ENCODE data around the gene PLD1.

DNA sequence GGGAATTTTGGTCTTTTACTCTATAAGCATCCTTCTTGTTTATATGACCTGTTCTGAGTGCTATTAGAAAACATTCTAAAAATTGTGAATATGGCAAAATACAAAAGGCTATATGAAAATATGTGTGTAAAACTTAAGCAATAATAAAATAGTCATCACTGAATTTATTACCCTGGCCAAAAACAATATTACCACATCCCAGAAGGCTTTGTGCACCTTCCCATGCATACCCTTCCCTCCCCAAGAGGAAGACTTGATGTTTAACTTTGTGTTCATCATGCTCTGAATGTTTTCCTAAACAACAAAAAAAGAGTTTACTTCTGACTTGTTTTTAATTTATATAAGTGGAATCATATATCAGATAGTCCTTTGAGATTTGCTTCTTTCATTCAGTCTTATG is 195.0 kb downstream of the PLD1 start:
- TF ChIP-seq, protein P1, sequence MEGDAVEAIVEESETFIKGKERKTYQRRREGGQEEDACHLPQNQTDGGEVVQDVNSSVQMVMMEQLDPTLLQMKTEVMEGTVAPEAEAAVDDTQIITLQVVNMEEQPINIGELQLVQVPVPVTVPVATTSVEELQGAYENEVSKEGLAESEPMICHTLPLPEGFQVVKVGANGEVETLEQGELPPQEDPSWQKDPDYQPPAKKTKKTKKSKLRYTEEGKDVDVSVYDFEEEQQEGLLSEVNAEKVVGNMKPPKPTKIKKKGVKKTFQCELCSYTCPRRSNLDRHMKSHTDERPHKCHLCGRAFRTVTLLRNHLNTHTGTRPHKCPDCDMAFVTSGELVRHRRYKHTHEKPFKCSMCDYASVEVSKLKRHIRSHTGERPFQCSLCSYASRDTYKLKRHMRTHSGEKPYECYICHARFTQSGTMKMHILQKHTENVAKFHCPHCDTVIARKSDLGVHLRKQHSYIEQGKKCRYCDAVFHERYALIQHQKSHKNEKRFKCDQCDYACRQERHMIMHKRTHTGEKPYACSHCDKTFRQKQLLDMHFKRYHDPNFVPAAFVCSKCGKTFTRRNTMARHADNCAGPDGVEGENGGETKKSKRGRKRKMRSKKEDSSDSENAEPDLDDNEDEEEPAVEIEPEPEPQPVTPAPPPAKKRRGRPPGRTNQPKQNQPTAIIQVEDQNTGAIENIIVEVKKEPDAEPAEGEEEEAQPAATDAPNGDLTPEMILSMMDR (IDR thresholded peaks at IDR 0.05), result no peak
- TF ChIP-seq EP300 (IDR thresholded peaks at IDR 0.05), result no peak
- no peak for TF ChIP-seq POLR2A (IDR thresholded peaks at IDR 0.05)
